Astrocyte of the spinal cord (primary cell): ENCODE data around the gene PLEKHN1.

ENCODE experiments used
- DNase-seq: peaks from one replicate; pipeline ENCODE4 v3.0.0; 2011; ENCODE audit warnings: low read depth, low spot score
- H3K4me3 ChIP-seq: 2 replicates; pipeline ENCODE4 v1.5.1; 2011; ENCODE audit warnings: low read depth, mild to moderate bottlenecking, low read length, moderate library complexity
- in situ Hi-C: cut with HindIII; loops from 2 replicates; pipeline ENCODE4 v1.10.0; 2017; ENCODE audit warnings: low sequenced_read_pairs
- TF ChIP-seq, protein P1 (sequence below): IDR thresholded peaks from 2 replicates; pipeline ENCODE4 v1.5.1; 2012; ENCODE audit warnings: low read depth, mild to moderate bottlenecking, low read length, inconsistent platforms

The PLEKHN1 gene

GRCh38 chr1:971751-972506 is 5.6 kb downstream of the PLEKHN1 start:
- DNase-seq = no peak
- TF ChIP-seq, protein P1, sequence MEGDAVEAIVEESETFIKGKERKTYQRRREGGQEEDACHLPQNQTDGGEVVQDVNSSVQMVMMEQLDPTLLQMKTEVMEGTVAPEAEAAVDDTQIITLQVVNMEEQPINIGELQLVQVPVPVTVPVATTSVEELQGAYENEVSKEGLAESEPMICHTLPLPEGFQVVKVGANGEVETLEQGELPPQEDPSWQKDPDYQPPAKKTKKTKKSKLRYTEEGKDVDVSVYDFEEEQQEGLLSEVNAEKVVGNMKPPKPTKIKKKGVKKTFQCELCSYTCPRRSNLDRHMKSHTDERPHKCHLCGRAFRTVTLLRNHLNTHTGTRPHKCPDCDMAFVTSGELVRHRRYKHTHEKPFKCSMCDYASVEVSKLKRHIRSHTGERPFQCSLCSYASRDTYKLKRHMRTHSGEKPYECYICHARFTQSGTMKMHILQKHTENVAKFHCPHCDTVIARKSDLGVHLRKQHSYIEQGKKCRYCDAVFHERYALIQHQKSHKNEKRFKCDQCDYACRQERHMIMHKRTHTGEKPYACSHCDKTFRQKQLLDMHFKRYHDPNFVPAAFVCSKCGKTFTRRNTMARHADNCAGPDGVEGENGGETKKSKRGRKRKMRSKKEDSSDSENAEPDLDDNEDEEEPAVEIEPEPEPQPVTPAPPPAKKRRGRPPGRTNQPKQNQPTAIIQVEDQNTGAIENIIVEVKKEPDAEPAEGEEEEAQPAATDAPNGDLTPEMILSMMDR = no peak
- in situ Hi-C loops = no loop called here
- no peak overlapping the region for H3K4me3 ChIP-seq

DNA sequence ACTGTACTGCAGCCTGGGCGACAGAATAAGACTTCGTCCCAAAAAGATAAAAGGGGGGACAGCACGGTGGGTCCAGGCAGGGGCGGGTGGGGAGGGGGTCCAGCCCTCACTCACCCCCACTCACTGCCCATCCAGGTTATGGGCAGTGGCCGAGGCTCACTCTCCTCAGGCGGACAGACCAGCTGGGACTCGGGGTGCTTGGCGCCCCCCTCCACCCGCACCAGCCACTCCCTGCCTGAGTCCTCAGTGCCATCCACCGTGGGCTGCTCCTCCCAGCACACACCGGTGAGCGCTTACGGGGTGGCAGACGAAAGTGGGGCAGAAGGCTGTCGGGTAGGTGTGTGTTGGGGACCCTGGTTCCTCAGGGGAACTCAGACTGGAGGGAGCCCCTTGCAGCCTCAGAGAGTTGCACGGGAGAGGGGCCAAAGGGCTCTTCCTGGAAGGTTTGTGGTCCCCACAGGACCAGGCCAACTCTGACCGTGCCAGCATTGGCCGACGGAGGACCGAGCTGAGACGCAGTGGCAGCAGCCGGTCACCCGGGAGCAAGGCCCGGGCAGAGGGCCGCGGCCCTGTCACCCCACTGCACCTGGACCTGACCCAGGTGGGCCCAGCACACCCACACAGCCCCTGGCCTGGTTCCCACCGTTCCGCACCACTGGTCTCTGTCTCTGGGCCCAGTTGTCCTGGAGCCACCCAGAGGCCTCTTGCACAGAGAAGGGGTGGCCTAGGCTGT is 6.6 kb downstream of the PLEKHN1 start:
- H3K4me3 ChIP-seq = no peak overlapping the region
- no peak for DNase-seq
- TF ChIP-seq, protein P1 = no peak
- in situ Hi-C loops = no loop called here

GRCh38 chr1:973459-974292 is 7.4 kb downstream of the PLEKHN1 start:
- no peak overlapping the region for H3K4me3 ChIP-seq
- in situ Hi-C loops = no loop called here
- TF ChIP-seq, protein P1 = no peak
- DNase-seq = no peak

- no peak for DNase-seq
- TF ChIP-seq, protein P1 = no peak
- in situ Hi-C loops = no loop called here
- no peak overlapping the region for H3K4me3 ChIP-seq
Measured at GRCh38 chr1:974293-974640, 8.0 kb downstream of the PLEKHN1 start.

DNA sequence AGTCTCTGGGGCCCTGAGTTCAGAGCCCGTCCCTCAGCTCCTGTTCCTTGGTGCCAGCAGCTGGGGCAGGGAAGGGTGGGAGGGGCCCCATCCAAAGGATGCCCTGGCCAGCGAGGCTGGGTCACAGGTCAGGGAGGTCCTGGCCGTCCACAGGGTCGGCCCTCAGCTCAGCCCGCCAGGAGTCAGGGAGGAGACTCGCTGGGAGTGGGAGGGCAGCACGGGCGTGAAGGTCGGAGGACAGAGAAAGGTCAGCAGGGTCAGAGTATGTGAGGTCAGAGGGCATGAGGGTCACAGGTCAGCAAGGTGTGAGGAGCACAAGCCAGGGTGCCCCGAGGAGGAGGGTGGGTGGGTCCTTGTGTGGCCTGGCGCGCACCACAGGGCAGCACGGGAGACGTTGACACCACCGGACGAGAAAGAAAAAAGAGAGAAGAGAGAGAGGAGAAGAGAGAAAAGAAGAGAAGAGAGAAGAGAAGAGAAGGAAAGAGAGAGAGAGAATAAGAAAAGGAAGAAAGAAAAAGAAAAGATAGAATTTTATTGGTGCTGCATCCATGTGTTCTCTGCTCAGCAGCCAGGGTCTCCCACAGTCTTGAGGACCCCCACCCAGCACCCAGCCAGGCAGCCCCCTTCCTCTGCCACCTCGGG is 8.5 kb downstream of the PLEKHN1 start:
- TF ChIP-seq, protein P1 = no peak
- no peak for DNase-seq
- no peak overlapping the region for H3K4me3 ChIP-seq
- in situ Hi-C loops = no loop called here

DNA sequence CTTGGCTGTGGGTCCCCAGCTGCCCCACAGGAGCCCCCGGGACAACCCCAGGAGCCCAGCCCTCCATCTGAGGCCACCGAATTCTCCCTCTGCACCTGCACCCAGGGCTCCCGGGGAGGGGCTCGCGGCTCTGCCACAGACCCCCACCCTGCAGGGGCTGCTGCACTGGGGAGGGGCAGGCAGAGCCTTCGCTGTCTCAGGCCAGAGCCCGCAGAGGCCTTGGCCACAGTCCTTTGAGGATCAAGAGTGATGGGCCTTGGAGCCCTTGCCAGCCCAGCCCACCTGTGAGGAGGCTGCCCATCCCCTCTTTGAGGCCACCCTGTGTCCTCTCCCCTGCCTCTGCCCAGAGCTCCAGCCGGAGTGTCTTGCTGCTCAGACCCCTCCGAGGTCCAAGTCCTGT is 9.1 kb downstream of the PLEKHN1 start:
- TF ChIP-seq, protein P1 = no peak
- DNase-seq = no peak
- in situ Hi-C loops = no loop called here
- H3K4me3 ChIP-seq = no peak overlapping the region
